Caco-2 (cell line): ENCODE results near the gene FUBP3. TPM values are rescaled to one million over a fixed set of nuclear protein-coding genes. Genes with fewer than 3 reads are reported as not detected.

Source experiments
- BruUV-seq: library from RNA; stranded (reverse); fragments of 400-500 nt; replicated peaks from 2 replicates; lab custom pipeline; 2021; lab: Mats Ljungman, UMichigan
- CTCF ChIA-PET: fragments of 300-600 bp; sonication (Branson Sonifier 250); formaldehyde crosslinking; loops from one replicate; lab custom pipeline; 2022; ENCODE audit warnings: antibody characterized with exemption; lab: Charles Lee
- POLR2A ChIA-PET: fragments of 300-600 bp; sonication (Branson Sonifier 250); formaldehyde crosslinking; loops from one replicate; lab custom pipeline; 2022; ENCODE audit warnings: antibody characterized with exemption; lab: Charles Lee
- DNase-seq, 2 experiments: peaks; one replicate each; pipeline versions ENCODE4 v3.0.0 to v3.0.0-alpha.2; 2020 to 2022
- H3K27me3 ChIP-seq: replicated peaks from 2 replicates; pipeline ENCODE4 v1.6.0; 2011; ENCODE audit warnings: low read length; ENCODE audit not compliant: control insufficient read depth, insufficient read depth
- H3K36me3 ChIP-seq: 2 replicates; pipeline ENCODE4 v1.5.1; 2011; ENCODE audit warnings: low read length; ENCODE audit not compliant: control insufficient read depth, insufficient read depth
- H3K4me1 ChIP-seq: fragments of 250-450 bp; sonication (Bioruptor Pico); 2 replicates; pipeline ENCODE4 v1.5.1; 2020; ENCODE audit warnings: mild to moderate bottlenecking
- H3K4me3 ChIP-seq: 2 replicates; pipeline ENCODE4 v1.5.1; 2011; ENCODE audit warnings: low read depth, mild to moderate bottlenecking, control low read depth, low read length
- H3K9me3 ChIP-seq: fragments of 250-450 bp; sonication (Bioruptor Pico); 2 replicates; pipeline ENCODE4 v1.5.1; 2020; ENCODE audit warnings: mild to moderate bottlenecking, moderate library complexity
- H3K27ac Mint-ChIP-seq: one replicate; pipeline ENCODE4 v1.8.0; 2022; ENCODE audit warnings: mixed read lengths; ENCODE audit not compliant: unreplicated experiment
- H3K27me3 Mint-ChIP-seq: one replicate; pipeline ENCODE4 v1.8.0; 2022; ENCODE audit warnings: mixed read lengths; ENCODE audit not compliant: insufficient read depth, unreplicated experiment
- H3K36me3 Mint-ChIP-seq: one replicate; pipeline ENCODE4 v1.8.0; 2022; ENCODE audit warnings: mild to moderate bottlenecking, mixed read lengths; ENCODE audit not compliant: insufficient read depth, unreplicated experiment
- H3K4me1 Mint-ChIP-seq: one replicate; pipeline ENCODE4 v1.8.0; 2022; ENCODE audit warnings: low read depth, mixed read lengths; ENCODE audit not compliant: unreplicated experiment
- H3K4me3 Mint-ChIP-seq: one replicate; pipeline ENCODE4 v1.8.0; 2022; ENCODE audit warnings: mild to moderate bottlenecking, moderate library complexity, mixed read lengths; ENCODE audit not compliant: unreplicated experiment
- H3K9me3 Mint-ChIP-seq: one replicate; pipeline ENCODE4 v1.8.0; 2022; ENCODE audit warnings: mixed read lengths; ENCODE audit not compliant: unreplicated experiment
- CTCF ChIP-seq, 2 experiments: fragments of 200-600 bp in 1 of 2; IDR thresholded peaks; 1 replicate in 1 of 2; 2 replicates in 1 of 2; pipeline versions ENCODE4 v1.5.1 to v1.8.0; 2011 to 2022; ENCODE audit warnings: antibody characterized with exemption in 1 of 2, control low read depth in 1 of 2, inconsistent platforms in 1 of 2, low read depth in 1 of 2, low read length in 1 of 2, mild to moderate bottlenecking in 1 of 2, moderate library complexity in 1 of 2; ENCODE audit not compliant: insufficient read depth in 1 of 2, severe bottlenecking in 1 of 2, unreplicated experiment in 1 of 2
- intact Hi-C: fragments of 100-400 bp; cut with micrococcal nuclease; formaldehyde crosslinking; loops from one replicate; pipeline ENCODE4 v1.10.0; 2022; ENCODE audit not compliant: unreplicated experiment
- total RNA-seq: library from RNA; stranded (reverse); gene quantifications from 2 replicates; pipeline ENCODE4 v1.2.3, GENCODE V29; 2022

Gene FUBP3
- total RNA-seq, 1 experiment from 2014 or later = 76.1 TPM

GRCh38 chr9:130631331-130632080, 52.1 kb downstream of the FUBP3 start:
- no peaks in the 10 kb centered on the region for H3K9me3 Mint-ChIP-seq
- no TSS peak for BruUV-seq
- H3K27ac Mint-ChIP-seq = no peak overlapping the region
- Histone ChIP-seq H3K4me3 (no peak overlapping the region), H3K36me3 (no peaks in the 10 kb centered on the region; the same call in 1 of the 2 replicates), H3K4me1 (no peaks in the 10 kb centered on the region), H3K9me3 (no peaks in the 10 kb centered on the region), H3K27me3 (no peaks in the 10 kb centered on the region)
- ChIA-PET POLR2A (interaction anchor here (0.5 kb wide), 1 partner anchor 130 kb away, joined by 3 read pairs; no protein-coding TSS in a partner anchor), CTCF (no interaction called here)
- H3K27me3 Mint-ChIP-seq = no peaks in the 10 kb centered on the region
- intact Hi-C loops = no loop called here
- DNase-seq = no peak
- TF ChIP-seq CTCF (IDR thresholded peaks at IDR 0.05; ENCODE audit: insufficient read depth in 1 of 2, low read depth in 1 of 2, low read length in 1 of 2, severe bottlenecking in 1 of 2, unreplicated experiment in 1 of 2) = no peak
- no peaks in the 10 kb centered on the region for H3K4me1 Mint-ChIP-seq
- no peak overlapping the region for H3K4me3 Mint-ChIP-seq
- H3K36me3 Mint-ChIP-seq = peaks cover 74% of the 10 kb centered on the region

GRCh38 chr9:130632081-130632710, 52.8 kb downstream of the FUBP3 start:
- Histone ChIP-seq H3K4me3 (no peak overlapping the region), H3K9me3 (no peaks in the 10 kb centered on the region), H3K36me3 (no peaks in the 10 kb centered on the region; the same call in 1 of the 2 replicates), H3K4me1 (no peaks in the 10 kb centered on the region), H3K27me3 (no peaks in the 10 kb centered on the region)
- Mint-ChIP-seq H3K4me3 (no peak overlapping the region), H3K9me3 (no peaks in the 10 kb centered on the region), H3K27me3 (no peaks in the 10 kb centered on the region), H3K27ac (no peak overlapping the region), H3K36me3 (peaks cover 68% of the 10 kb centered on the region), H3K4me1 (no peaks in the 10 kb centered on the region)
- BruUV-seq = no TSS peak
- ChIA-PET CTCF (no interaction called here), POLR2A (interaction anchor here (0.5 kb wide), 1 partner anchor 131 kb away, joined by 3 read pairs; no protein-coding TSS in a partner anchor)
- TF ChIP-seq CTCF (IDR thresholded peaks at IDR 0.05; ENCODE audit: insufficient read depth in 1 of 2, low read depth in 1 of 2, low read length in 1 of 2, severe bottlenecking in 1 of 2, unreplicated experiment in 1 of 2) = no peak
- DNase-seq = no peak
- intact Hi-C loops = no loop called here

- Mint-ChIP-seq H3K27me3 (no peaks in the 10 kb centered on the region), H3K9me3 (no peaks in the 10 kb centered on the region), H3K27ac (no peak overlapping the region), H3K4me1 (no peaks in the 10 kb centered on the region), H3K4me3 (no peak overlapping the region), H3K36me3 (peaks cover 66% of the 10 kb centered on the region)
- no peaks in the 10 kb centered on the region for H3K9me3 ChIP-seq
- ChIA-PET CTCF (no interaction called here), POLR2A (no interaction called here)
- H3K4me3 ChIP-seq = no peak overlapping the region
- H3K4me1 ChIP-seq = no peaks in the 10 kb centered on the region
- no TSS peak for BruUV-seq
- intact Hi-C loops = no loop called here
- H3K36me3 ChIP-seq = no peaks in the 10 kb centered on the region; the same call in 1 of the 2 replicates
- no peaks in the 10 kb centered on the region for H3K27me3 ChIP-seq
- no peak for DNase-seq
- no peak for TF ChIP-seq CTCF (IDR thresholded peaks at IDR 0.05; ENCODE audit: insufficient read depth in 1 of 2, low read depth in 1 of 2, low read length in 1 of 2, severe bottlenecking in 1 of 2, unreplicated experiment in 1 of 2)
These were observed 53.5 kb downstream of the FUBP3 start for GRCh38 chr9:130632841-130633240.
